Smooth muscle cell (in vitro differentiated cells): Measurements from ENCODE around the gene SNAP23. TPM values are rescaled to one million over a fixed set of nuclear protein-coding genes. Genes with fewer than 3 reads are reported as not detected.
A peak's percentile ranks its signal among the peaks of the same experiment; 100 is the strongest.

Experiments
- DNase-seq: peaks from one replicate; lab custom pipeline; 2025; ENCODE audit not compliant: unreplicated experiment; lab: John Stamatoyannopoulos, UW
- H2AFZ ChIP-seq: fragments of 200-600 bp; sonication (generic); 2 replicates; pipeline ENCODE4 v1.6.0; 2016; ENCODE audit warnings: antibody characterized with exemption, low read depth, mild to moderate bottlenecking
- H3F3A ChIP-seq: fragments of 200-600 bp; sonication (generic); 2 replicates; pipeline ENCODE4 v1.6.0; 2017; ENCODE audit warnings: antibody characterized with exemption, low read depth
- H3K27ac ChIP-seq: fragments of 200-600 bp; sonication (generic); 2 replicates; pipeline ENCODE4 v1.5.1; 2016; ENCODE audit warnings: low read depth, mild to moderate bottlenecking
- H3K27me3 ChIP-seq: fragments of 200-600 bp; sonication (generic); 2 replicates; pipeline ENCODE4 v1.6.1; 2016; ENCODE audit warnings: low read depth, mild to moderate bottlenecking
- H3K36me3 ChIP-seq: fragments of 200-600 bp; sonication (generic); 2 replicates; pipeline ENCODE4 v1.5.1; 2016; ENCODE audit warnings: low read depth
- H3K4me1 ChIP-seq: fragments of 200-600 bp; sonication (generic); 2 replicates; pipeline ENCODE4 v1.5.1; 2016; ENCODE audit warnings: low read depth
- H3K4me2 ChIP-seq: fragments of 200-600 bp; sonication (generic); 2 replicates; pipeline ENCODE4 v1.6.0; 2016; ENCODE audit warnings: mild to moderate bottlenecking
- H3K4me3 ChIP-seq: fragments of 200-600 bp; sonication (generic); 2 replicates; pipeline ENCODE4 v1.5.1; 2016; ENCODE audit warnings: mild to moderate bottlenecking
- H3K79me2 ChIP-seq: fragments of 200-600 bp; sonication (generic); 2 replicates; pipeline ENCODE4 v1.6.0; 2016; ENCODE audit warnings: low read depth, mild to moderate bottlenecking
- H3K9ac ChIP-seq: fragments of 200-600 bp; sonication (generic); 2 replicates; pipeline ENCODE4 v1.6.0; 2016; ENCODE audit warnings: low read depth
- H3K9me3 ChIP-seq: fragments of 200-600 bp; sonication (generic); replicated peaks from 2 replicates; pipeline ENCODE4 v1.5.1; 2016; ENCODE audit warnings: low read depth
- H4K20me1 ChIP-seq: fragments of 200-600 bp; sonication (generic); 2 replicates; pipeline ENCODE4 v1.6.0; 2016; ENCODE audit warnings: low read depth
- CTCF ChIP-seq: fragments of 200-600 bp; sonication (generic); IDR thresholded peaks from 2 replicates; pipeline ENCODE4 v1.5.1; 2017; ENCODE audit warnings: borderline replicate concordance, mild to moderate bottlenecking, antibody characterized with exemption; ENCODE audit not compliant: insufficient read depth, poor library complexity, severe bottlenecking
- WGBS: methylation state at CpG from one replicate; pipeline ENCODE4 v1.1.7; 2016; ENCODE audit warnings: low lambda C conversion rate; 5-methylcytosine and 5-hydroxymethylcytosine counted together
- polyA plus RNA-seq: library from polyadenylated mRNA; unstranded; fragments of >200 nt; fragmentation: Nextera tagmentation; extraction: Ambion mirVana; gene quantifications from 2 replicates; pipeline ENCODE4 v1.2.1, GENCODE V29; 2016
- total RNA-seq: library from RNA; depleted of rRNA; stranded (reverse); fragments of >200 nt; gene quantifications from 2 replicates; pipeline ENCODE4 v1.2.3, GENCODE V29; 2014

The SNAP23 gene
- total and polyA plus RNA-seq, 2 experiments from 2014 or later = 73.8 to 78.7 TPM

- Histone ChIP-seq H2AFZ (no peak overlapping the region), H3K4me2 (no peak overlapping the region), H3K27me3 (no peaks in the 10 kb centered on the region), H3F3A (no peaks in the 10 kb centered on the region), H3K36me3 (peaks cover 20% of the 10 kb centered on the region), H3K79me2 (no peaks in the 10 kb centered on the region), H3K9ac (no peak overlapping the region), H3K27ac (no peak overlapping the region), H3K9me3 (no peaks in the 10 kb centered on the region), H3K4me1 (no peaks in the 10 kb centered on the region), H4K20me1 (no peaks in the 10 kb centered on the region), H3K4me3 (no peak overlapping the region)
- no peak for DNase-seq
- WGBS = 94% methylated on average over 3 of the region's 3 CpGs
- TF ChIP-seq CTCF = no peak
Measured at GRCh38 chr15:42528970-42529369, 33.5 kb downstream of the SNAP23 start.

GRCh38 chr15:42533246-42533645, 37.8 kb downstream of the SNAP23 start:
- no peak for TF ChIP-seq CTCF
- DNase-seq = no peak

GRCh38 chr15:42544853-42545629, 49.6 kb downstream of the SNAP23 start:
- Histone ChIP-seq H3K79me2 (peaks cover 31% of the 10 kb centered on the region), H3K4me3 (no peak overlapping the region), H3K9ac (no peak overlapping the region), H3K4me1 (peaks cover 12% of the 10 kb centered on the region), H3K36me3 (peaks cover 10% of the 10 kb centered on the region), H3K27me3 (no peaks in the 10 kb centered on the region), H3F3A (peaks cover 8% of the 10 kb centered on the region), H4K20me1 (no peaks in the 10 kb centered on the region), H3K9me3 (no peaks in the 10 kb centered on the region), H3K4me2 (no peak overlapping the region), H2AFZ (no peak overlapping the region), H3K27ac (no peak overlapping the region)
- WGBS = 96% methylated on average over 4 of the region's 4 CpGs
- no peak for TF ChIP-seq CTCF
- no peak for DNase-seq

More at GRCh38 chr15:42533246-42533645, 37.8 kb downstream of the SNAP23 start:
- no peaks in the 10 kb centered on the region for H3K4me1 ChIP-seq
- H3K79me2 ChIP-seq = no peaks in the 10 kb centered on the region
- no peak overlapping the region for H3K27ac ChIP-seq
- no peaks in the 10 kb centered on the region for H3K27me3 ChIP-seq
- no peaks in the 10 kb centered on the region for H4K20me1 ChIP-seq
- no peaks in the 10 kb centered on the region for H3K9me3 ChIP-seq
- no peak overlapping the region for H3K4me2 ChIP-seq
- peaks cover 6% of the 10 kb centered on the region for H3F3A ChIP-seq
- no peak overlapping the region for H3K9ac ChIP-seq
- H2AFZ ChIP-seq = no peak overlapping the region
- H3K36me3 ChIP-seq = peaks cover 20% of the 10 kb centered on the region
- 94% methylated on average over 1 of the region's 1 CpG for WGBS
- no peak overlapping the region for H3K4me3 ChIP-seq

- Histone ChIP-seq H3F3A (peaks cover 8% of the 10 kb centered on the region), H2AFZ (peak overlapping the region; percentile 100), H3K4me1 (peaks cover 16% of the 10 kb centered on the region), H3K79me2 (peaks cover 48% of the 10 kb centered on the region), H3K4me2 (peak overlapping the region; percentile 99), H3K9ac (peak overlapping the region; percentile 94), H3K9me3 (no peaks in the 10 kb centered on the region), H3K4me3 (peak overlapping the region; percentile 100), H3K27ac (peak overlapping the region; percentile 76), H3K27me3 (no peaks in the 10 kb centered on the region), H4K20me1 (no peaks in the 10 kb centered on the region), H3K36me3 (peaks cover 10% of the 10 kb centered on the region)
- no peak for TF ChIP-seq CTCF
- WGBS = 7% methylated on average over 9 of the region's 9 CpGs
- no peak for DNase-seq
Measured at GRCh38 chr15:42547918-42548248, 52.4 kb downstream of the SNAP23 start.
